ENCODE data around the gene LEO1.

DNA sequence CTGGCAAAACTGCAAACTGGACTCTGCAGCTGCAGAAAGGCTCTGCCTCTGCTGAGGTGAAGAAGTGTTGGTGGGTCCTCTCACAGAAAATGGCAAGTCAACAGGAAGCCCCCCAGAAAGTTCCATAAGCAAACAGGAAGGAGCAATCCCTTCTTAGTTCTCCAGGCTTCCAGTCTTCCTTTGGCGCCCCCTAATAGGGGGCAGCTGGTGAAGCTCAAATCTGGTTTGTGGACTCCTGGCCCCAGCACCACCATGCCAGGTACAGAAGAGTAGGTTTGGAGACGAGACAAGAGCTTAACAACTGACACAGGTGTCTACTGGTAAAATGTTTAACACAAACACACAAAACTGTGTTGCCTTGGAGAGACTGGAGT lies 35.5 kb downstream of the LEO1 start:
- no peak for TF ChIP-seq CTCF (IDR thresholded peaks at IDR 0.05)
- TF ChIP-seq POLR2A (IDR thresholded peaks at IDR 0.05; ENCODE audit: low read depth) = no peak
- TF ChIP-seq POLR2AphosphoS5 (IDR thresholded peaks at IDR 0.05) = no peak
